Body of pancreas (tissue), 4 donors: ENCODE measurements around the gene NSF. TPM values are rescaled to one million over a fixed set of nuclear protein-coding genes. Genes with fewer than 3 reads are reported as not detected.
A peak's percentile ranks its signal among the peaks of the same experiment; 100 is the strongest.
"Not testable (repeated sequence)": the region's sequence is repeated elsewhere in the genome, so short reads cannot be mapped to it uniquely, and the experiment has no call there.

Experiments used
- ATAC-seq: fragments of 150-250 bp; one replicate; pipeline ENCODE4 v1.9.1; 2016
- DNase-seq, 4 donors: peaks; one replicate each; pipeline ENCODE4 v3.0.0-alpha.2; 2019
- H3K27ac ChIP-seq, 4 donors: fragments of 200-600 bp; sonication (generic); 1 replicate in 3 of 4; 2 replicates in 1 of 4; pipeline versions ENCODE4 v1.5.1 to v1.6.1; 2016 to 2019; ENCODE audit warnings: mild to moderate bottlenecking in 1 of 4, mixed read lengths in 1 of 4, moderate library complexity in 1 of 4
- H3K27me3 ChIP-seq, 2 donors: fragments of 200-600 bp; sonication (generic); one replicate each; pipeline ENCODE4 v1.6.0; 2016; ENCODE audit warnings: mild to moderate bottlenecking in 1 of 2
- H3K36me3 ChIP-seq, 2 donors: fragments of 200-600 bp; sonication (generic); replicated peaks in 1 of 2; 2 replicates each; pipeline ENCODE4 v1.5.1; 2016; ENCODE audit warnings: low read depth in 2 of 2; ENCODE audit not compliant: insufficient read depth in 1 of 2
- H3K4me1 ChIP-seq: fragments of 200-600 bp; sonication (generic); one replicate; pipeline ENCODE4 v1.6.0; 2016
- H3K4me3 ChIP-seq, 2 donors: fragments of 200-600 bp; sonication (generic); 1 replicate in 1 of 2; 2 replicates in 1 of 2; pipeline ENCODE4 v1.5.1; 2016 to 2019
- H3K9me3 ChIP-seq, 3 donors: fragments of 200-600 bp; sonication (generic); 1 replicate in 2 of 3; 2 replicates in 1 of 3; pipeline ENCODE4 v1.5.1; 2016
- WGBS, 2 donors: methylation state at CpG; one replicate each; pipeline ENCODE4 v1.1.5; 2017; 5-methylcytosine and 5-hydroxymethylcytosine counted together
- intact Hi-C: fragments of 100-400 bp; cut with DNase I; formaldehyde crosslinking; loops from one replicate; pipeline ENCODE4 v1.15.1; 2023
- total RNA-seq, 2 donors: library from RNA; depleted of rRNA; stranded (reverse); fragments of >200 nt; gene quantifications; one replicate each; pipeline ENCODE4 v1.1.0, GENCODE V29; 2016

Gene NSF
- total RNA-seq = 10 to 100 TPM in 1 of 2 donors, 1 to 10 TPM in 1; 9.9 to 32.9 TPM

DNA sequence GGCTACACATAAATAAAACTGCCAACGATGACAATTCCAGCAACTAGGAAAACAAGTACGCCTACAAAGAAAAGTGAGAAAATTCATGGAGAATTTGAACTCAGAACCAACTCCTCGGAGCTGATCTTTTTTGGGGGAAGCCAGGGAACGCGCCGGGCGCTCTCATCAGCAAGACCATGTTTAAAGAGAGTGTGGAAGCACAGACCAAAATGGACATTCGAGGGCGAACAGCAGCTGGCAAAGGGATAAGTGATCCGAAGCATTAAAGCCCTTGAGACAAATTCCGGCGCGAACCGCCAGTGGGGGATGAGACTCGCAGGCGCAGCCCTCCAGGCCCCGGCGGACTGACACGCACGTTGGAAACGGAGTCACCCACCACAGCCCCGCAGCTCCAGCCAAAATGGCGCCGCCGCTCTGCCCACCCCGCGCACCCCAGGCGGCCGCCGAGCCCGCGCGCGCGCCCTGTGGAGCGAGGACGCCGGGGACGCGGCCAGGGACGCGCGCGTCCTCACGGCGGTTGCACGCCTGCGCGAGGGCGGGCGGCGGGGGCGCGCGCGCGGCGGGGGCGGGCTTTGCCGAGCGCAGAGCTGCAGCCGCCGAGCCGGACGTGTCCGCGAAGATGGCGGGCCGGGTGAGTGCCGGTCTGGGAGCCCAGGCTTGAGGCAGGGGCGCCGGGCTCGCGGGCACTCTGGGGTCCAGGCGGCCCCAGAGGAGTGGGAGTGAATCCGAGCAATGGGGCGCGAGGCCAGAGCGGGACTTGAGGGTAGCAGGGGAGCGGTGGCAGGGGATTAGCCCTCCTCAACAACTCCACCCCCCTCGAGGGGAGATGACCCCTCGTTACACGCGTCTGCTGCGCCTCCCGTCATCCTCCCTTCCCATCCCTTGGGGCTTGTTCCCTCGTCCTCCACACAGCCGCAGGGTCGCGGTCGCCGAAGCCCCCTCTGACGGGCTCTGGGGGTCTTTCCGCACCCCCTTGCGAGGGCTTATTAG is at the start of gene NSF:
TSS of gene NSF (plus strand) at position 513 of the 990 bp plus-strand sequence. CDS start at position 620, 107 bp downstream.
- DNase-seq, H3K27ac ChIP-seq, H3K9me3 ChIP-seq, H3K4me1 ChIP-seq, H3K4me3 ChIP-seq, H3K36me3 ChIP-seq, intact Hi-C loops, H3K27me3 ChIP-seq: not testable (repeated sequence)
- WGBS, 2 donors = no CpG with 5 or more reads among the region's 95 CpGs
- peak; percentile 98 for ATAC-seq

DNA sequence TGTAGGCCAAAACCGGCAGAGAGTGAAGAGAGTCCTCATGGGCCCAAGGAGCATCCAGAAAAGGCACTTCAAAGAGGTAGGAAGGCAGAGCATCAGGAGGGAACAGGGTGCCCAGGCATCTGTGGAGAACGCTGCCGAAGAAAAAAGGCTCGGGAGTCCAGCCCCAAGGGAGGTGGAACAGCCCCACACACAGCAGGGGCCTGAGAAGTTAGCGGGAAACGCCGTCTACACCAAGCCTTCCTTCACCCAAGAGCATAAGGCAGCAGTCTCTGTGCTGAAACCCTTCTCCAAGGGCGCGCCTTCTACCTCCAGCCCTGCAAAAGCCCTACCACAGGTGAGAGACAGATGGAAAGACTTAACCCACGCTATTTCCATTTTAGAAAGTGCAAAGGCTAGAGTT is 41.9 kb upstream of the NSF start:
- H3K36me3 ChIP-seq, ATAC-seq, intact Hi-C loops, H3K27ac ChIP-seq, DNase-seq, H3K9me3 ChIP-seq, H3K4me3 ChIP-seq, H3K4me1 ChIP-seq, H3K27me3 ChIP-seq: not testable (repeated sequence)
- 97 to 98% methylated on average over 9 of the region's 10 CpGs for WGBS, 2 donors

GRCh38 chr17:46559155-46559554 is 31.3 kb upstream of the NSF start:
- H3K27ac ChIP-seq, H3K27me3 ChIP-seq, DNase-seq, H3K36me3 ChIP-seq, ATAC-seq, H3K9me3 ChIP-seq, H3K4me1 ChIP-seq, H3K4me3 ChIP-seq, intact Hi-C loops: not testable (repeated sequence)
- no CpG with 5 or more reads among the region's 20 CpGs for WGBS, 2 donors

DNA sequence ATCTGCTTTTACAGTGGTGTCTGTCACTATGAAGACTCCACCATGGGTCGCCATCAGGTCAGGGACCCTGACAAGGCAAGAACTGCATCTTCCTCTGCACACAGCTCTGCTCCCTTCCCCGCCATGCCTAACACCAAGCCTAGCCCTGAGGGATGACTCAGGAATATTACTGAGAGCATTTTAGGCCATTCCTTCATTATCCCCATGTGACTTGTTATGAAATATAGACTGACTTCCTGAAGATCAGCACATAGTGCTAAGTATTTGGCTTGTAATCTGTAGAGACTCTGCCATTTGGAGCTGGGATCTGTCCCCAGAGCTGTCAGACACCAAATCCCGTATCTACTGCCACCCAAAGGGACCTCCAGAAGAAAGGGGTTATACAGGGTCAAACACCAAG is 30.4 kb upstream of the NSF start:
- H3K4me1 ChIP-seq, ATAC-seq, H3K9me3 ChIP-seq, intact Hi-C loops, H3K27ac ChIP-seq, H3K4me3 ChIP-seq, DNase-seq, H3K36me3 ChIP-seq, H3K27me3 ChIP-seq: not testable (repeated sequence)
- WGBS, 2 donors = no CpG with 5 or more reads among the region's 3 CpGs

GRCh38 chr17:46566284-46566683 is 24.2 kb upstream of the NSF start:
- H3K36me3 ChIP-seq, DNase-seq, H3K27me3 ChIP-seq, intact Hi-C loops, H3K27ac ChIP-seq, H3K9me3 ChIP-seq, H3K4me1 ChIP-seq, ATAC-seq, H3K4me3 ChIP-seq: not testable (repeated sequence)
- WGBS, 2 donors = no CpG with 5 or more reads among the region's 2 CpGs

DNA sequence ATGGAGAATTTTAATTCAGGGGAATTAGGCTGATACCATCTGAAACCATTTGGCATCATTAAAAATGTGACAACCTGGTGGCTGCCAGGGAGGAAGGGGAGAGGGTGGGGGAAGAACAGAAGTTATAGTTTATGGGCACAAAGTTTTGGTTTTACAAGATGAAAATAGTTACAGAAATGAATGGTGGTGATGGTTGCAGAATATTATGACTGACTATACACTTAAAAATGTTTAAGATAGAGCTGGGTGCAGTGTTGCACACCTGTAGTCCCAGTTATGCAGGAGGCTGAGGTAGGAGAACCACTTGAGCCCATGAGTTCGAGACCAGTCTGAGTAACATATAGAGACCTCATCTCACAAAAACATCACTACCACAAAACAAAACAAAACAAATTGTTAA is 23.5 kb upstream of the NSF start:
- WGBS, 2 donors = no CpG with 5 or more reads among the region's 1 CpG
- intact Hi-C loops, H3K9me3 ChIP-seq, H3K27ac ChIP-seq, H3K4me1 ChIP-seq, DNase-seq, H3K4me3 ChIP-seq, H3K36me3 ChIP-seq, H3K27me3 ChIP-seq, ATAC-seq: not testable (repeated sequence)

DNA sequence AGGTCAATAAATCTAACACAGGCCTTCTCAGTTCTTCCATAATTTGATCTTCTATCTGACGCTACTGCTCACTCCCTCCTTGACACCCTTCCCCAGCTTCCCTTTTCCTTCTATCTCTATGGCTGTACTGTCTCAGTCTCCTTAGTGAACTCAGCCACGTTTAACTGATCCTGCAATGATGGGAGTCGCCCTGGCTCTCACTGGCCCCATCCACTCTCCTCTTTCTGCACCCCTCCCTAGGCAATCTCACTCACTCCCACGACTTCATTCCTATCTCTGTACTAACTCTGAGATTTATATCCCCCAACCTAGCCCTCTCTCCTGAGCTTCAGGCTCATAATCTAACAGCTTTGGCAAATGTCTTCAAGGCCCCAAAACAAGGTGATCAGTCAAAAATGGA is 18.7 kb upstream of the NSF start:
- ATAC-seq, intact Hi-C loops, H3K9me3 ChIP-seq, H3K36me3 ChIP-seq, H3K27me3 ChIP-seq, H3K4me3 ChIP-seq, DNase-seq, H3K4me1 ChIP-seq, H3K27ac ChIP-seq: not testable (repeated sequence)
- WGBS, 2 donors = no CpG with 5 or more reads among the region's 4 CpGs

GRCh38 chr17:46579083-46580075 is 11.1 kb upstream of the NSF start, which contains the start of gene ARL17A:
TSS of gene ARL17A (minus strand) at chr17:46579691. CDS start at chr17:46576322, 3,369 bp downstream.
- H3K4me1 ChIP-seq, H3K4me3 ChIP-seq, H3K27me3 ChIP-seq, intact Hi-C loops, H3K9me3 ChIP-seq, H3K36me3 ChIP-seq: not testable (repeated sequence)
- ATAC-seq (peak; percentile 96), DNase-seq (peak; percentile 82 to 90 (median 88))
- H3K27ac ChIP-seq = peak within 1 kb of the TSS in 2 of 4 donors; percentile 67 to 73
- WGBS, 2 donors = no CpG with 5 or more reads among the region's 65 CpGs

DNA sequence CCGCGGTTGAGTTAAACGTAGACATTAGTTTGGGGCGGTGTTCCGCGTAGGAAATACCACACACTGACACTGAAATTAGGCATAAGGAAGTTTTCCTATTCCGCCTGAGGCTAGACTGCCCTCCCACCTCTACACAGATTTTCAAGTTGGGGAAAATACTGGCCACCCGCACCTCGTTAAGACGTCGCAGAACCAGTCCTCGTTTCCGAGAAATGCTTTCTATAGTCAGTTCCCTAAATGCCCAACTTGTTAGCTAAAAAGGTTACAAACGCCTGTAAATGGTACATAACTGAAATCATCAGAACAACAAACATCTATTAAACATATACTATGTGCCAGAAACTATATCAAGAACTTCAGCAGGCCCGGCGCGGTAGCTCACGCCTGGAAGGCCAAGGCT is 10.4 kb upstream of the NSF start:
- ATAC-seq, H3K27me3 ChIP-seq, H3K4me1 ChIP-seq, H3K9me3 ChIP-seq, H3K36me3 ChIP-seq, intact Hi-C loops, H3K4me3 ChIP-seq, DNase-seq: not testable (repeated sequence)
- 0% methylated on average over 4 to 6 of the region's 18 CpGs for WGBS, 2 donors
- peak overlapping the region in 2 of 4 donors; percentile 67 to 73 for H3K27ac ChIP-seq

GRCh38 chr17:46585444-46585843 is 5.0 kb upstream of the NSF start:
- H3K4me1 ChIP-seq, intact Hi-C loops: not testable (repeated sequence)
- no CpG with 5 or more reads among the region's 3 CpGs for WGBS, 2 donors

DNA sequence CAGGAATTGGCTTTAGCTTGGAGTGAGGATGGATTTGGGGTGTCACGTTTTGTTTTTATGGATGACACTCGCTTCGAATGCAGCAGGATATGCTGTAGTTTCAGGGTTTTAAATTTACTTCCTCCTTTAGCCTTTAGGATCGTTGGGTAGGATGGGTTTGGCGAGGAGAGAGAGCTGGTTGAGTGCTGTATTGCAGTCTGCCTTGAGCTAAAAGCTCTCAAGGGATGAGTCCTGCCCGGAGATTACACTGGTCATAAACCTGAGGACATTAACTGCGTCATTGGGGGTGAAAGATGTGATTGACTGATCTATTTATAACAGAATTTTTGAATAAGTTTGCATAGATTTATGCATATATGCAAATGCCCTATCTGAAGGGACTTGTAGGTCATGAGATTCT is 863 bp downstream of the NSF start:
- peak; percentile 46 for ATAC-seq
- H3K4me1 ChIP-seq, H3K27me3 ChIP-seq, DNase-seq, H3K27ac ChIP-seq, H3K9me3 ChIP-seq, H3K36me3 ChIP-seq, H3K4me3 ChIP-seq, intact Hi-C loops: not testable (repeated sequence)
- whole genome bisulfite sequencing, 2 donors = no CpG with 5 or more reads among the region's 7 CpGs

More at GRCh38 chr17:46585444-46585843, 5.0 kb upstream of the NSF start:
- not testable (repeated sequence) for H3K27me3 ChIP-seq, ATAC-seq, H3K27ac ChIP-seq, DNase-seq, H3K9me3 ChIP-seq, H3K4me3 ChIP-seq, H3K36me3 ChIP-seq
